AG09319 (cell line): ENCODE data around the gene GSG1.
"Not testable (repeated sequence)": the region's sequence is repeated elsewhere in the genome, so short reads cannot be mapped to it uniquely, and the experiment has no call there.

ENCODE experiments used
- DNase-seq: peaks from one replicate; pipeline ENCODE4 v3.0.0-alpha.2; 2010; ENCODE audit warnings: low read depth; ENCODE audit errors: extremely low read depth
- TF ChIP-seq, protein P1 (sequence below): IDR thresholded peaks from 2 replicates; pipeline ENCODE4 v1.5.1; 2011; ENCODE audit warnings: low read depth, mild to moderate bottlenecking, inconsistent platforms, low read length, moderate library complexity

Gene GSG1

GRCh38 chr12:13042666-13043230, 60.7 kb downstream of the GSG1 start:
- TF ChIP-seq, protein P1, sequence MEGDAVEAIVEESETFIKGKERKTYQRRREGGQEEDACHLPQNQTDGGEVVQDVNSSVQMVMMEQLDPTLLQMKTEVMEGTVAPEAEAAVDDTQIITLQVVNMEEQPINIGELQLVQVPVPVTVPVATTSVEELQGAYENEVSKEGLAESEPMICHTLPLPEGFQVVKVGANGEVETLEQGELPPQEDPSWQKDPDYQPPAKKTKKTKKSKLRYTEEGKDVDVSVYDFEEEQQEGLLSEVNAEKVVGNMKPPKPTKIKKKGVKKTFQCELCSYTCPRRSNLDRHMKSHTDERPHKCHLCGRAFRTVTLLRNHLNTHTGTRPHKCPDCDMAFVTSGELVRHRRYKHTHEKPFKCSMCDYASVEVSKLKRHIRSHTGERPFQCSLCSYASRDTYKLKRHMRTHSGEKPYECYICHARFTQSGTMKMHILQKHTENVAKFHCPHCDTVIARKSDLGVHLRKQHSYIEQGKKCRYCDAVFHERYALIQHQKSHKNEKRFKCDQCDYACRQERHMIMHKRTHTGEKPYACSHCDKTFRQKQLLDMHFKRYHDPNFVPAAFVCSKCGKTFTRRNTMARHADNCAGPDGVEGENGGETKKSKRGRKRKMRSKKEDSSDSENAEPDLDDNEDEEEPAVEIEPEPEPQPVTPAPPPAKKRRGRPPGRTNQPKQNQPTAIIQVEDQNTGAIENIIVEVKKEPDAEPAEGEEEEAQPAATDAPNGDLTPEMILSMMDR, result no peak

GRCh38 chr12:13041224-13041623, 62.2 kb downstream of the GSG1 start:
- DNase-seq, result no peak
- TF ChIP-seq, protein P1, result no peak

More at GRCh38 chr12:13042666-13043230, 60.7 kb downstream of the GSG1 start:
- no peak for DNase-seq

- DNase-seq, result no peak
- TF ChIP-seq, protein P1, result no peak
Measured at GRCh38 chr12:13039328-13039956, 64.0 kb downstream of the GSG1 start.

- TF ChIP-seq, protein P1, result no peak
- peak; percentile 23 for DNase-seq
Measured at GRCh38 chr12:13038491-13039161, 64.8 kb downstream of the GSG1 start.

DNA sequence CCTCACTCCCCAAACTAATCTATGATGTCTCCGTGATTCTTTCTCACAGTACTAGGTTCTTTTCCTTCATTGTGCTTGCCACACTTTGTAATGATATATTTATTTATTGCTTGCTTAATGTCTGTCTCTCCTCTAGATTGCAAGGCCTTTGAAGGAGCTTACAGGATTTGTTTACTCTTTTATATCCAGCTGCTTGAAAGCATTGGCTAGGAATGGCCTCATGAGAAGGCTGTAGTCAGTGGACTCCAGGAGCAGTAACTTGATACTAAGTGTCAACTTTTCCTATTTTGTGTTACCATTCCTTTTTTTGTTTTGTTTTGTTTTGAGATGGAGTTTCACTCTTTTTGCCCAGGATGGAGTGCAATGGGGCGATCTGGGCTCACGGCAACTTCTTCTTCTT, 66.6 kb downstream of the GSG1 start:
- TF ChIP-seq, protein P1, result no peak
- DNase-seq, result no peak

DNA sequence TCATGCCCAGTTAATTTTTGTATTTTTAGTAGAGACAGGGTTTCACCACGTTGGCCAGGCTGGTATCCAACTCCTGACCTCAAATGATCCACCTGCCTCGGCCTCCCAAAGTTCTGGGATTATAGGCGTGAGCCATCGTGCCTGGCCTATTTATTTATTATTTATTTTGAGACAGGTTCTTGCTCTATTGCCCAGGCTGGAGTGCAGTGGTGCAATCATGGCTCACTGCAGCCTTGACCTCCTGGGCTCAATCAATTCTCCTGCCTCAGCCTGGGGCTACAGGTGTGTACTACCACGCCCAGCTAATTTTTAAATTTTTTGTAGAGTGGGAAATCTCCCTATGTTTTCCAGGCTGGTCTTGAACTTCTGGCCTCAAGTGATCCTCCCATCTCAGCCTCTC, 68.1 kb downstream of the GSG1 start:
- not testable (repeated sequence) for DNase-seq
